Measurements from ENCODE around the gene CD200R1.

Gene CD200R1

GRCh38 chr3:112974894-112975293 lies at the start of gene CD200R1:
Gene CD200R1, minus strand, starts transcription at chr3:112975103. Its CDS starts 246 bp downstream, at chr3:112974857.
- DNase-seq, result no peak

GRCh38 chr3:113021471-113021870 lies 46.6 kb upstream of the CD200R1 start:
- no peak for DNase-seq

GRCh38 chr3:113019182-113020137 lies 44.6 kb upstream of the CD200R1 start:
- DNase-seq, result peak; percentile 93

- peak; percentile 11 for DNase-seq
Measured at GRCh38 chr3:113018536-113019181, 43.8 kb upstream of the CD200R1 start.

- DNase-seq, result no peak
Measured at GRCh38 chr3:113013593-113013992, 38.7 kb upstream of the CD200R1 start.

- no peak for DNase-seq
Measured at GRCh38 chr3:113008117-113008516, 33.2 kb upstream of the CD200R1 start.

GRCh38 chr3:113006359-113007056 lies 31.6 kb upstream of the CD200R1 start:
- DNase-seq, result no peak

GRCh38 chr3:113005611-113006010 lies 30.7 kb upstream of the CD200R1 start:
- DNase-seq, result no peak

- peak; percentile 66 for DNase-seq
Measured at GRCh38 chr3:113002679-113003078, 27.8 kb upstream of the CD200R1 start.

- DNase-seq, result no peak
Measured at GRCh38 chr3:113002037-113002436, 27.1 kb upstream of the CD200R1 start.

- no peak for DNase-seq
Measured at GRCh38 chr3:113000691-113001090, 25.8 kb upstream of the CD200R1 start.

GRCh38 chr3:112995800-112996199 lies 20.9 kb upstream of the CD200R1 start:
- no peak for DNase-seq

GRCh38 chr3:112990672-112991602 lies 16.0 kb upstream of the CD200R1 start, which contains the start of gene GTPBP8:
Gene GTPBP8, plus strand, starts transcription at chr3:112990984. Its CDS starts 16 bp downstream, at chr3:112991000.
- DNase-seq, result peak; percentile 90

- DNase-seq, result no peak
Measured at GRCh38 chr3:112987710-112988334, 12.9 kb upstream of the CD200R1 start.

- no peak for DNase-seq
Measured at GRCh38 chr3:112984485-112984884, 9.6 kb upstream of the CD200R1 start.

- no peak for DNase-seq
Measured at GRCh38 chr3:112982710-112983109, 7.8 kb upstream of the CD200R1 start.

GRCh38 chr3:112980080-112980479 lies 5.2 kb upstream of the CD200R1 start:
- DNase-seq, result no peak

- DNase-seq, result no peak
Measured at GRCh38 chr3:112979244-112979832, 4.4 kb upstream of the CD200R1 start.

- DNase-seq, result no peak
Measured at GRCh38 chr3:112976953-112977352, 2.0 kb upstream of the CD200R1 start.

GRCh38 chr3:112976001-112976400 lies 1.1 kb upstream of the CD200R1 start:
- DNase-seq, result no peak

GRCh38 chr3:112974178-112974517 lies 755 bp downstream of the CD200R1 start:
- DNase-seq, result no peak

All from stimulated activated CD4-positive, alpha-beta T cell treated with anti-CD3 and anti-CD28 coated beads, Interleukin-1b, Interleukin-23, amount 100 ng/mL, for 48 hours (primary cell).